Ovary (tissue), 9 donors: ENCODE measurements around the gene PITPNC1. TPM values are rescaled to one million over a fixed set of nuclear protein-coding genes. Genes with fewer than 3 reads are reported as not detected.
"Not testable (repeated sequence)": the region's sequence is repeated elsewhere in the genome, so short reads cannot be mapped to it uniquely, and the experiment has no call there.

Experiments used
- DNase-seq, 5 donors: peaks; one replicate each; pipeline ENCODE4 v3.0.0-alpha.2; 2019 to 2020
- H3K27ac ChIP-seq, 2 donors: fragments of 200-600 bp; one replicate each; pipeline versions ENCODE4 v1.5.1 to v1.8.0; 2019 to 2022
- H3K27me3 ChIP-seq: fragments of 200-600 bp; one replicate; pipeline ENCODE4 v1.8.0; 2022
- H3K36me3 ChIP-seq: fragments of 200-600 bp; sonication (generic); one replicate; pipeline ENCODE4 v1.5.1; 2019
- H3K4me1 ChIP-seq: one replicate; pipeline ENCODE4 v1.8.1; 2013; ENCODE audit warnings: mild to moderate bottlenecking, moderate library complexity; ENCODE audit not compliant: insufficient read depth
- H3K4me3 ChIP-seq: fragments of 200-600 bp; sonication (generic); one replicate; pipeline ENCODE4 v1.5.1; 2017
- H3K9me3 ChIP-seq, 2 donors: fragments of 200-600 bp in 1 of 2; sonication (generic) in 1 of 2; one replicate each; pipeline versions ENCODE4 v1.5.1 to v1.8.1; 2013 to 2019; ENCODE audit warnings: mild to moderate bottlenecking in 1 of 2, moderate library complexity in 1 of 2
- EP300 ChIP-seq: sonication (generic); formaldehyde crosslinking; IDR thresholded peaks from one replicate; pipeline ENCODE4 v1.6.1; 2017; ENCODE audit warnings: antibody characterized with exemption
- POLR2A ChIP-seq: fragments of 450-650 bp; IDR thresholded peaks from one replicate; pipeline ENCODE4 v1.6.1; 2017; ENCODE audit warnings: antibody characterized with exemption, mild to moderate bottlenecking, moderate library complexity
- WGBS, 3 donors: extraction: QIAGEN DNeasy Blood & Tissue Kit in 1 of 3; methylation state at CpG; one replicate each; pipeline versions ENCODE4 v1.1.5 to v1.1.7; 2013 to 2017; 5-methylcytosine and 5-hydroxymethylcytosine counted together
- intact Hi-C, 4 donors: fragments of 100-400 bp; cut with DNase I; formaldehyde crosslinking; loops; one replicate each; pipeline versions ENCODE4 v1.11.0 to v1.15.1; 2022 to 2023
- polyA plus RNA-seq, 2 donors: library from polyadenylated mRNA; stranded (reverse); fragments of 200-250 nt in 1 of 2; fragments of 350-450 nt in 1 of 2; fragmentation: Illumina TruSeq in 1 of 2; extraction: RNeasy Lipid Tissue Mini Kit (QIAGEN cat#74804) in 1 of 2; gene quantifications; one replicate each; pipeline ENCODE4 v1.2.3, GENCODE V29; 2013 to 2014
- total RNA-seq, 7 donors: library from RNA; depleted of rRNA in 2 of 7; stranded (reverse); fragments of >200 nt in 2 of 7; fragmentation: NEBNext Ultra II Directional in 3 of 7; extraction: Animal tissue kit (Norgen Biotek cat#: 25700) in 3 of 7; gene quantifications; one replicate each; pipeline versions ENCODE4 v1.1.0 to v1.2.4, GENCODE V29; 2016 to 2023
- TF ChIP-seq, protein P1 (sequence below), 3 donors: fragments of 450-650 bp in 2 of 3; fragments of 200-600 bp in 1 of 3; IDR thresholded peaks; one replicate each; pipeline versions ENCODE4 v1.5.1 to v1.8.0; 2016 to 2022; ENCODE audit warnings: antibody characterized with exemption in 3 of 3, mild to moderate bottlenecking in 1 of 3
- donor health status: DM: no; HTN: no; CAD: no; lungs with moderate emphysema.
- donor health status: DM: no; HTN: no; CAD: no.
- donor health status: Bipolar disorder and iron deficiency.
- donor health status: DM: yes; HTN: yes; CAD: no.
- donor health status: DM: no; HTN: no; CAD: no.
- donor health status: DM: yes; HTN: yes; CAD: no.

PITPNC1 gene
- total and polyA plus RNA-seq, 9 donors, result 14.9 to 40.9 (median 23.8) TPM

DNA sequence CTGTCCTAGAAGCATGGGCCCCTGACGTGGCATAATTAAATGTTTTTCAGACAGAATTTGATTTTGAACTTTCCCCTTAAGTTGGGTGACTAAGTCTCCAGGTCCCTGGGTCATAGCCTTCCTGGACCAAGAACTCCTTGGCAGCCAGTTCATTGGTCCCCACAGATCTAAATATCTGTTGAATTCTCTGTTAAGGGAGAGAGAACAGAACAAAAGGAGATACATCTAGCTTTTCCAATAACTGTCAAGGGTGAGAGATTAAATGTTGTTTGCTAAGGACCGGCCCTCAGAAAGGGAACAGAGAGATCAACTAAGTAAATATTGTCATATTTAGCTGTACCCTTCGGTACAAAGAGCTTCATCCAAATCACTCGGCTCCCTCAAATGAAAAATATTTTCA lies 262.5 kb downstream of the PITPNC1 start:
- Histone ChIP-seq H3K36me3 (no peaks in the 10 kb centered on the region), H3K27me3 (no peaks in the 10 kb centered on the region), H3K9me3 (no peaks in the 10 kb centered on the region), H3K27ac (peak overlapping the region; percentile 52 to 85), H3K4me1 (peaks cover 23% of the 10 kb centered on the region), H3K4me3 (no peak overlapping the region)
- 10 to 24% (median 16%) methylated on average over 4 of the region's 4 CpGs for WGBS, 3 donors
- peak in 3 of 5 donors; percentile 36 to 59 (median 42) for DNase-seq
- intact Hi-C loops, result no loop called here
- TF ChIP-seq, protein P1, sequence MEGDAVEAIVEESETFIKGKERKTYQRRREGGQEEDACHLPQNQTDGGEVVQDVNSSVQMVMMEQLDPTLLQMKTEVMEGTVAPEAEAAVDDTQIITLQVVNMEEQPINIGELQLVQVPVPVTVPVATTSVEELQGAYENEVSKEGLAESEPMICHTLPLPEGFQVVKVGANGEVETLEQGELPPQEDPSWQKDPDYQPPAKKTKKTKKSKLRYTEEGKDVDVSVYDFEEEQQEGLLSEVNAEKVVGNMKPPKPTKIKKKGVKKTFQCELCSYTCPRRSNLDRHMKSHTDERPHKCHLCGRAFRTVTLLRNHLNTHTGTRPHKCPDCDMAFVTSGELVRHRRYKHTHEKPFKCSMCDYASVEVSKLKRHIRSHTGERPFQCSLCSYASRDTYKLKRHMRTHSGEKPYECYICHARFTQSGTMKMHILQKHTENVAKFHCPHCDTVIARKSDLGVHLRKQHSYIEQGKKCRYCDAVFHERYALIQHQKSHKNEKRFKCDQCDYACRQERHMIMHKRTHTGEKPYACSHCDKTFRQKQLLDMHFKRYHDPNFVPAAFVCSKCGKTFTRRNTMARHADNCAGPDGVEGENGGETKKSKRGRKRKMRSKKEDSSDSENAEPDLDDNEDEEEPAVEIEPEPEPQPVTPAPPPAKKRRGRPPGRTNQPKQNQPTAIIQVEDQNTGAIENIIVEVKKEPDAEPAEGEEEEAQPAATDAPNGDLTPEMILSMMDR (IDR thresholded peaks at IDR 0.05), result no peak
- no peak for TF ChIP-seq EP300

DNA sequence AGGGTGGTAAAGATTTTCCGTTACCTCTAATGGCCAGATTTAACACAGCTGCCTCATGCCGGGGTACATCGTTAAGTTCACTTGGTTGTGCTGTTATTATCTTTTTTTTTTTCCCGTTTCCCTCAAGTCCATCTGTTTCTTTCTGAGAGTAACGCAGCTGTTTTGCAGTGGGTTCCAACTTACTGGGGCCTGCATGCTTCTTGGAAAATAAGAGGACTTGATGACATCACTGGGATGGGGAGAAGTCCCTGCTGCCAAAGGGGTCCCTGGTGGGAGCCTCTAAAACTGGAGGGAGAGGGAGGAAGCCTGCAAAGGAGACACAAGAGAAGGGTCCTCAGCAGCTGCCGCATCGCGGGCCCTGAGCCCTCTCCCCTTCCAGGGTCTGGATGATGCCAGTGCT lies 262.9 kb downstream of the PITPNC1 start:
- Histone ChIP-seq H3K27ac (peak overlapping the region; percentile 52 to 85), H3K9me3 (no peaks in the 10 kb centered on the region), H3K4me1 (peaks cover 23% of the 10 kb centered on the region), H3K36me3 (no peaks in the 10 kb centered on the region), H3K27me3 (no peaks in the 10 kb centered on the region), H3K4me3 (no peak overlapping the region)
- peak in 4 of 5 donors; percentile 25 to 55 (median 44) for DNase-seq
- 22 to 37% (median 23%) methylated on average over 8 of the region's 8 CpGs for WGBS, 3 donors
- intact Hi-C loops, result no loop called here
- TF ChIP-seq POLR2A, result no peak
- TF ChIP-seq EP300, result no peak

DNA sequence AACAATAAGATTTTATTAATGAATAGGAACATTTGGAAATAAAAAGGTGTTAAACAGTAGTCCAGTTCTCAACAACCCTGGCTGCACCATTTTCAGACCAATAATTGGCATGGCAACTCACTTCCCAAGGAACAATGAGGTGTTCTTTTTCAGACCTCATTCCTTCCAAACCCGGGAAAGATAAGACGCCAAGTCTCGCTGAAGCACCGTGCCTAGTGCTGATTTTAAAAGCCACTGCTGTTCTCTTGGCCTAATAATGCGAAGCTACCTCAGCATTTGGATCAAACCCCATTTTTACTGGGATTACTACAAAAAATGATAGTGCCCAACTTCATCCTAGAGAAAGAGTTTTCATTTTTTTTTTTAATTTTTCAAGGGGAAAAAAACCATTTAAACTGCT lies 265.4 kb downstream of the PITPNC1 start:
- H3K27me3 ChIP-seq, result no peaks in the 10 kb centered on the region
- H3K36me3 ChIP-seq, result no peaks in the 10 kb centered on the region
- TF ChIP-seq, protein P1 (IDR thresholded peaks at IDR 0.05), result no peak
- no peak for TF ChIP-seq POLR2A
- TF ChIP-seq EP300, result no peak
- intact Hi-C loops, result no loop called here
- H3K9me3 ChIP-seq, result no peaks in the 10 kb centered on the region
- 43 to 59% (median 44%) methylated on average over 5 of the region's 5 CpGs for WGBS, 3 donors
- DNase-seq, result peak in 1 of 5 donors; percentile 23
- no peak overlapping the region for H3K4me3 ChIP-seq
- H3K27ac ChIP-seq, result no peak overlapping the region
- H3K4me1 ChIP-seq, result peaks cover 21% of the 10 kb centered on the region

DNA sequence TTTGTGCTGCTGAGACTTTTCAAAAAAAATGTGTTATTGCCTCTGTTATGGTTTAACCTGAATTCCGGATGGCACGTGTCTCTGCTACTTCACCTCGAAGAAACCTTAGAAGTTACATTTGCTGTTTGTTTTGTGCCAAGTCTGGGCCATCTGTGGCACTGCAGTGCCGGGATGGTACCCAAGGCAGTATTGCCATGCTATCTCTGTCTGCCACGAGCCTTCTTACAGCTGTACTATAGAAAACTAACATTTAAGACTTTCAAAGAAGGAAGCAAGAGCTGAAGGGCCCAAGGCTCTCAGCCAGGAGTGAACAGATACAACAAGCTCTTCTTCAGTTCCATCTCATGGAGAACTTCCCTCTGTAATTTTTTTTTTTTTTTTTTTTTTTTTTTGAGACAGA lies 267.0 kb downstream of the PITPNC1 start:
- no peak overlapping the region for H3K4me3 ChIP-seq
- 90 to 95% (median 94%) methylated on average over 5 of the region's 5 CpGs for WGBS, 3 donors
- no peaks in the 10 kb centered on the region for H3K27me3 ChIP-seq
- no peaks in the 10 kb centered on the region for H3K9me3 ChIP-seq
- intact Hi-C loops, result no loop called here
- no peak for TF ChIP-seq EP300
- TF ChIP-seq, protein P1 (IDR thresholded peaks at IDR 0.05), result no peak
- no peak for TF ChIP-seq POLR2A
- DNase-seq, result no peak
- peaks cover 11% of the 10 kb centered on the region for H3K4me1 ChIP-seq
- H3K27ac ChIP-seq, result no peak overlapping the region
- no peaks in the 10 kb centered on the region for H3K36me3 ChIP-seq

DNA sequence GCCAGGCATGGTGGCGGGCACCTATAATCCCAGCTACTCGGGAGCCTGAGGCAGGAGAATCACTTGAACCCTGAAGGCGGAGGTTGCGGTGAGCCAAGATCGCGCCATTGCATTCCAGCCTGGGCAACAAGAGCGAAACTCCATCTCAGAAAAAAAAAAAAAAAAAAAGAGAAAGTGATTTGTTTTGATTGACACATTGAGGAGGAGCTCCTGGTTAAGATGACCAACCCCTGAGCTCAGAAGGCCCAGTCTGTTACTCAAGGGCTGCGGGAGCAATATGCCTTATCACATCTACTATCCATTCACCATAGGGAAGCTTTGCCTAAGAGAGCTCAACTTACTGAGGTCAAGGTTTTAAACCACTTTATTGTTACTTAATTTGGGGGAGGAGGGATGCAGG lies 268.1 kb downstream of the PITPNC1 start:
- H3K9me3 ChIP-seq, H3K27me3 ChIP-seq, intact Hi-C loops, H3K36me3 ChIP-seq, DNase-seq, H3K27ac ChIP-seq, H3K4me3 ChIP-seq: not testable (repeated sequence)
- peaks cover 10% of the 10 kb centered on the region for H3K4me1 ChIP-seq
- WGBS, 3 donors, result 98 to 99% (median 99%) methylated on average over 8 of the region's 8 CpGs
